ENCODE results near the gene CARD14.

CARD14 gene

DNA sequence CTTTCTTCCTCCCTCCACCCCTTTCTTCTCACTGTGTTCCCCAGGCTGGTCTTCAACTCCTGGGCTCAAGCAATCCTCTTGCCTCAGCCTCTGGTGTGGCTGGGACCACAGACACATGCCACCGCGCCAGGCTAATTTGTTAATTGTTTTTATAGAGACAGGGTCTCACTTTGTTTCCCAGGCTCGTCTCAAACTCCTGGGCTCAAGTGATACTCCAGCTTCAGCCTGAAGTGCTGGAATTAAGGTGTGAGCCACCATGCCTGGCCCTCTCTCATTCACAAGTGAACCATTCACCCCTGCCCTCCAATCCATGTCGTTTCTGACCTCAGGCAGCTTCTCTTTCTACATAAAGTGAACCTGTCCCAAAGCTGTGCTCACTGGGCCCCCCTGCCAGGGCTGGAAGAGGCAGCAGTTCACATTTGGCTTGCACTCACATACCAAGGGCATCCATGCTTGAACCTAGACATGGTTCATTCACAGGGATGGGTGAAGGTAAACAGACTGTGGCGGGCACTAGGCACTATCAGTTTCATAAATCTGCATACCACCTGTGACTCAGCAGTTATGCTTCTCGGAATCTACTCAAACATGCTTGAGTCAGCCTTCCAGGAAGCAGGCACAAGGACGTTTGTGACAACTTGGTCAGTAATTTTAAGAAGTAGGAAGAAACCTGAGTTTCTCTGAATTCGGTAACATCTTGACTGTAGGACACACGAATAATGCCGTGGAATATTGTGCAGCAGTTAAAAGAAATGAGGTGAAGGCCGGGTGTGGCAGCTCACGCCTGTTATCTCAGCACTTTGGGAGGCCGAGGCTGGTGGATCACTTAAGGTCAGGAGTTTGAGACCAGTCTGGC, 84.8 kb downstream of the CARD14 start:
- peak in 3 of 5 donors; percentile 40 to 97 (median 42) for DNase-seq

GRCh38 chr17:80256034-80256350, 86.2 kb downstream of the CARD14 start:
- no peak for DNase-seq

GRCh38 chr17:80257716-80258213, 87.9 kb downstream of the CARD14 start:
- no peak for DNase-seq

GRCh38 chr17:80258296-80258695, 88.5 kb downstream of the CARD14 start:
- DNase-seq = peak in 1 of 5 donors; percentile 57
